Measurements from ENCODE around the gene EMD. TPM values are rescaled to one million over a fixed set of nuclear protein-coding genes. Genes with fewer than 3 reads are reported as not detected.
"Not testable (repeated sequence)": the region's sequence is repeated elsewhere in the genome, so short reads cannot be mapped to it uniquely, and the experiment has no call there.

EMD gene
- polyA plus RNA-seq, 1 of the 3 experiments (the other 2 are of a cell fraction): 68.0 TPM

GRCh38 chrX:154398668-154399526 lies 19.8 kb downstream of the EMD start (continued):
- no peak for TF ChIP-seq REST (IDR thresholded peaks at IDR 0.05; ENCODE audit: low read depth, low read length)
- TF ChIP-seq GATA2 (CRISPR knock-in tag; IDR thresholded peaks at IDR 0.05): no peak
- peak; percentile 96 for TF ChIP-seq MXI1 (IDR thresholded peaks at IDR 0.05; ENCODE audit: low read depth, low read length)

- H3F3A ChIP-seq (replicated peaks; ENCODE audit: insufficient read depth): peaks cover 41% of the 10 kb centered on the region
- peaks cover 0 to 6% of the 10 kb centered on the region in 2 experiments; a peak in 1 of 4 replicates for H3K4me1 ChIP-seq (ENCODE audit: control insufficient read depth in 1 of 2, insufficient read depth in 2 of 2, low read depth in 1 of 2, low read length in 1 of 2)
- 12% methylated on average over 9 of the region's 14 CpGs for WGBS (ENCODE audit: low lambda C conversion rate)
- H3K4me2 ChIP-seq: peak overlapping the region; percentile 77
- peaks cover 34% of the 10 kb centered on the region for H4K20me1 ChIP-seq (ENCODE audit: insufficient read depth)
- H3K9me3 ChIP-seq: no peaks in the 10 kb centered on the region
- H3K79me2 ChIP-seq (ENCODE audit: insufficient read depth): peaks cover 22% of the 10 kb centered on the region
- DNase-seq: no peak
- H3K9me2 ChIP-seq: no peaks in the 10 kb centered on the region
- ChIA-PET POLR2A (interaction anchor here (1.0 to 3.3 kb wide), 8 partner anchors 11 to 133 kb away, joined by 3 to 25 read pairs (median 6); partner anchors contain the start of genes DNASE1L1, LAGE3, TAFAZZIN and UBL4A), CTCF (interaction anchor here (0.6 to 2.5 kb wide), 9 partner anchors 10 to 134 kb away, joined by 3 to 7 read pairs (median 3); partner anchors contain the start of genes DNASE1L1 and UBL4A)
- peak overlapping the region; percentile 81 for H3K4me3 ChIP-seq (ENCODE audit: low read depth in 2 of 2, low read length in 1 of 2)
- no peak overlapping the region for H2AFZ ChIP-seq (ENCODE audit: low read depth)
- H3K27me3 ChIP-seq (ENCODE audit: insufficient read depth): no peaks in the 10 kb centered on the region
- peak overlapping the region; percentile 95 to 96 for H3K27ac ChIP-seq (ENCODE audit: low read depth in 2 of 2, low read length in 1 of 2)
- H3K9ac ChIP-seq: peak overlapping the region; percentile 100
- H3K36me3 ChIP-seq (replicated peaks in 1 of 2; ENCODE audit: control insufficient read depth in 1 of 2, insufficient read depth in 2 of 2, low read length in 1 of 2): peaks cover 16 to 18% of the 10 kb centered on the region in 2 experiments
- TF ChIP-seq MEF2A (IDR thresholded peaks at IDR 0.05; ENCODE audit: borderline replicate concordance, low read depth) (no peak), YY1 (IDR thresholded peaks at IDR 0.05; ENCODE audit: low read depth) (peak; percentile 52; the same call in 1 of the 2 replicates)
These were observed 20.7 kb downstream of the EMD start for GRCh38 chrX:154399527-154400368.

- peaks cover 16 to 18% of the 10 kb centered on the region in 2 experiments for H3K36me3 ChIP-seq (replicated peaks in 1 of 2; ENCODE audit: control insufficient read depth in 1 of 2, insufficient read depth in 2 of 2, low read length in 1 of 2)
- peak overlapping the region; percentile 81 for H3K4me3 ChIP-seq (ENCODE audit: low read depth in 2 of 2, low read length in 1 of 2)
- not testable (repeated sequence) for H2AFZ ChIP-seq (ENCODE audit: low read depth); DNase-seq; H3K4me1 ChIP-seq (ENCODE audit: control insufficient read depth in 1 of 2, insufficient read depth in 2 of 2, low read depth in 1 of 2, low read length in 1 of 2); H3K9me3 ChIP-seq; H3K27me3 ChIP-seq (ENCODE audit: insufficient read depth); H3K9me2 ChIP-seq
- H3F3A ChIP-seq (replicated peaks; ENCODE audit: insufficient read depth): peaks cover 41% of the 10 kb centered on the region
- ChIA-PET CTCF (interaction anchor here (1.0 to 1.1 kb wide), 2 partner anchors 9 to 19 kb away, joined by 3 to 5 read pairs; partner anchors contain the start of gene DNASE1L1), POLR2A (interaction anchor here (1.0 to 3.3 kb wide), 4 partner anchors 11 to 127 kb away, joined by 3 to 25 read pairs (median 5); partner anchors contain the start of genes DNASE1L1, TAFAZZIN and UBL4A)
- 40% methylated on average over 3 of the region's 6 CpGs for WGBS (ENCODE audit: low lambda C conversion rate)
- H3K79me2 ChIP-seq (ENCODE audit: insufficient read depth): peaks cover 22% of the 10 kb centered on the region
- H3K9ac ChIP-seq: peak overlapping the region; percentile 100; the same call in 1 of the 2 replicates
- peak overlapping the region; percentile 77 for H3K4me2 ChIP-seq
- peak overlapping the region in 1 of 2 experiments; percentile 96; a peak in 2 of 4 replicates for H3K27ac ChIP-seq (ENCODE audit: low read depth in 2 of 2, low read length in 1 of 2)
- peaks cover 34% of the 10 kb centered on the region for H4K20me1 ChIP-seq (ENCODE audit: insufficient read depth)
These were observed 21.3 kb downstream of the EMD start for GRCh38 chrX:154400369-154400817.
